ENCODE results near the gene ELOVL1.
"Not testable (repeated sequence)": the region's sequence is repeated elsewhere in the genome, so short reads cannot be mapped to it uniquely, and the experiment has no call there.

Gene ELOVL1

DNA sequence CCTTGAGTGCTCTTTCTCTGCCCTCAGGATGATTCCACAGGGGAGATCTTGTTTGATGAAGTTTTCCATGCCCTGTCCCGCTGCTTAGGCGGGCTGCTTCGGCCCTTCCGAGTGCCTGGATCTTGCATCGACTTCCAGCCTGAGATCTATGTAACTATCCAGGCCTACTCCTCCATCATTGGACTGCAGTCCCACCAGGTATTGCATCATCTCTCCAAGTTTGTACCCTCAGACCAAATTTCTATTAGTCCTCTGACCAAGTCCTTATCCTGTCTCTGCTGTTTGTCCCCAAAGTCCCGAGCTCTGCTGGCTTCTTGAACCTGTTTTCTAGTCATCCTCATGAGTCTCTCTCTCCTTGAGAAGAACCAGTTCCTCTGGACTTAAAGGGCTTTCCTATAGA, 36.5 kb upstream of the ELOVL1 start:
- TF ChIP-seq CTCF (IDR thresholded peaks at IDR 0.05; ENCODE audit: low read depth, low read length) = no peak

DNA sequence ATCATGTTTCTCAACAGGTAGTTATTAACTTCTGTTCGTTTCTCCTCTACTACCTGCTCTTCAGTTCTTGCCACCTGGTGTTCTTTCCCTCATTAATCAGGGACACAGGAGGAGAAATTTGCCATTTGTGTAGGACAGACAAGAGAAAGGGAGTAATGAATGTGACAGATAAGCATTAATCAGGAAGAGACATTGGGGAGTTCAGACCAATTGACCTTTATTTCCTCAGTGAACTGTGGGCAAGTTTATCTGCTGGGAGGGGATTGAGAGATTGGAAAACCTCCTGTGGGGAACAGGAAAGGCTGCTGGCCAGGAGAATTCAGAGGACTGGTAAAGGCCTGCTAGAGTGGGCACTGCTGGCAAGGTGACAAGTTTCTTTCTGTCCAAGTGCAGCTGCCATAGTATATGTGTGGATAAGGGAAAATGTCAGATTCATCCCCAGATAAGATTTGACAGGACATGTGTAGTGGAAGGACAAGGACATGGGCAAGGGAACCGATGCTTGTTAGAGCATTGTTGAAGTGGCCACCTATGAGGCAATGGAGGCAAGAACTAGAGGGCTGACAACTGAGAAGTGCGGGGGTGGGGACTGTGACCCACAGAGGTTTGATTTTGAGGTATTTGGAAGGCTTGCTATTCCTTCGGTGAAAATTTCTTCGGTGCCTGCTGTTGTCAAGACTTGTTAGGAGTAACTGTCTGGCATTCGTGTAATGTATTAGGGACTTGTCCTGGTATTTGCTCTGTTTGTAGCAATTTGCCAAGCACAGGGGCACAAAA, 34.5 kb upstream of the ELOVL1 start:
- TF ChIP-seq CTCF (IDR thresholded peaks at IDR 0.05; ENCODE audit: low read depth, low read length) = no peak
- DNase-seq (ENCODE audit: extremely low read depth, low read depth) = no peak

More for the DNA sequence above, 36.5 kb upstream of the ELOVL1 start:
- no peak for DNase-seq (ENCODE audit: extremely low read depth, low read depth)

DNA sequence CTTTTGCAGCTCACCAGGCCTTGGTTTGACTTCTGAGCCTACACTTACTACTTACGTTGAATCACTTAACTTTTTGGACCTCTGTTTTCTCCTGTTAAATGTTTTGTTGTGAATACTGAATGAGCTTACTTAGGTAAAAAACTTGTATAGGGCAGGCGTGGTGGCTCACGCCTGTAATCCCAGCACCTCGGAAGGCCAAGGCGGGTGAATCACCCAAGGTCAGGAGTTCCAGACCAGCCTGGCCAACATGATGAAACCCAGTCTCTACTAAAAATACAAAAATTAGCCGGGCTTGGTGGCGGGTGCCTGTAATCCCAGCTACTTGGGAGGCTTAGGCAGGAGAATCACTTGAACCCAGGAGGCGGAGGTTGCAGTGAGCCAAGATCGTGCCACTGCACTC, 32.6 kb upstream of the ELOVL1 start:
- DNase-seq (ENCODE audit: extremely low read depth, low read depth) = not testable (repeated sequence)

DNA sequence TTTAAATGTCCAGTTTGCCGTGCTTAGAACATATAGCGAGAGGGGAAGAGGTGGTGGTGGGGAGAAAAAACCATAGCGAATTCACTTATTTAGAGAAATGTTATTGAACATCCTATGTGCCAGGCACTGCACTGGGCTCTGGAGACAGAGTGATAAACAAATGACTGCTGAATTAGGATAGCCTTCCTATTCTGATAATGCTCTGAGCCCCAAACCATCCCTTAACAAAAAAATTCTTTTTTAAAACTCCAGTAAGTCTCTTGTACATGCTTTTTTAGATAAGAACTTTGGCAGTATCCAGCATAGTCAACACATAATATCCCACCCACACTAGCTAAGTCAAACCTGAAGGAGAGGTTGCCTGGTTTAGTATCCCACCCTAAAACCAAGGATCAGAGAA, 30.4 kb upstream of the ELOVL1 start:
- DNase-seq (ENCODE audit: extremely low read depth, low read depth) = no peak
- no peak for TF ChIP-seq CTCF (IDR thresholded peaks at IDR 0.05; ENCODE audit: low read depth, low read length)

DNA sequence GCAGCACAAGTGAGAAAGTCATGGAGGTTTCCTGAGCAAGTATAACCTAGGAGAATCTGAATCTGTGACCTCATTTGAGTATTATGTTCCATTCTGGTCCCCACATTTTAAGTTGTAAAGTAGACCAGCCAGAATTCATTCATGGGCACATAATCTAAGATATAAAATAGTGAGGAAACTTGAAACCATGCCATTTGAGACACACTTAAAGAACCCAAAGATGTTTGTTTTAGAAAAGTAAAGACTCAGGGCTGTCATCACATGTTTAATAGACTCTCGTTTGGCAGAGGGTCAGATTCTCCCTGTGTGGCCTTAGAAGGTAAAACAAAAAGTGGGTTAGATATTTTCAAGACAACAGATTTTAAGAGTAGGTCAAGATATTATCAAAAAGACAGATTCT, 28.2 kb upstream of the ELOVL1 start:
- DNase-seq (ENCODE audit: extremely low read depth, low read depth) = no peak
- TF ChIP-seq CTCF (IDR thresholded peaks at IDR 0.05; ENCODE audit: low read depth, low read length) = no peak

- TF ChIP-seq CTCF (IDR thresholded peaks at IDR 0.05; ENCODE audit: low read depth, low read length) = no peak
- no peak for DNase-seq (ENCODE audit: extremely low read depth, low read depth)
Observed at GRCh38 chr1:43395523-43395922, 27.7 kb upstream of the ELOVL1 start.

GRCh38 chr1:43392702-43393101, 24.9 kb upstream of the ELOVL1 start:
- no peak for DNase-seq (ENCODE audit: extremely low read depth, low read depth)
- no peak for TF ChIP-seq CTCF (IDR thresholded peaks at IDR 0.05; ENCODE audit: low read depth, low read length)
